HG02642 (cell line): Measurements from ENCODE around the gene NARS2.
"Not testable (repeated sequence)": the region's sequence is repeated elsewhere in the genome, so short reads cannot be mapped to it uniquely, and the experiment has no call there.

Experiments used
- ATAC-seq: cut with Tn5 transposase; IDR thresholded peaks from one replicate; pipeline ENCODE4 v1.9.1; 2021; ENCODE audit warnings: mild to moderate bottlenecking; ENCODE audit not compliant: unreplicated experiment, poor library complexity

Gene NARS2

DNA sequence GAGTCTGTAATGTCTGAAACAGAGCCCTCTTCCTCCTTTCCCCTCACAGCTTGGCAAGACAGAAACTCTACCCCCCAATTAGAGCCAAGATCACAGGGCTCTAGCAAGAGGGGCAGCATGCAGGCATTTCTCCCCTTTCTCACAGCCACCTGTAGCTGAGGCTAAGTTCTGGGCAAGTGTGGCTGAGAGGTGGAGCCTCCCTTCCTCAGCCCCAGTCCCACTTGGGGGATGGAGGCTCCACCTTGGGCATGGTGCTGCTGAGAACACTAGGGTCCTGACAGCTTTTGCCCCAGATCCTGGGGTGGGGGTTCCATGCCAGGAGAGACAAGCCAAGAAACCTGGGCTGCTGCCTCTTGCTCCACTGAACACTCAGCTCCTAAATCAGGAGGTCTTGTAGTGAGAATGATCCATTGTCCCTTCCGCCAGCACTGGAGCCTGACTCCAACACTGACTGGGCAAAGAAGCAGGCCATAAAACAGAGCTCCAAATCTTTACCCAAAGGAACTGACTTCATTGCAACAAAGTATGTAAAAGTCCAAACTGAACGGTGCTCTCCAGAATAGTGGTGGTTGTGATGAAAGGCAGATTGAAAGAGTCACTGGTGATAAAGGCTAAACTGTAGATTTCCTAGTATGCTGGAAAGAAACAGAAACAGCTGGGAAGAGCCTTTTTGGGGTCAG lies 25.6 kb downstream of the NARS2 start:
- ATAC-seq = no peak

DNA sequence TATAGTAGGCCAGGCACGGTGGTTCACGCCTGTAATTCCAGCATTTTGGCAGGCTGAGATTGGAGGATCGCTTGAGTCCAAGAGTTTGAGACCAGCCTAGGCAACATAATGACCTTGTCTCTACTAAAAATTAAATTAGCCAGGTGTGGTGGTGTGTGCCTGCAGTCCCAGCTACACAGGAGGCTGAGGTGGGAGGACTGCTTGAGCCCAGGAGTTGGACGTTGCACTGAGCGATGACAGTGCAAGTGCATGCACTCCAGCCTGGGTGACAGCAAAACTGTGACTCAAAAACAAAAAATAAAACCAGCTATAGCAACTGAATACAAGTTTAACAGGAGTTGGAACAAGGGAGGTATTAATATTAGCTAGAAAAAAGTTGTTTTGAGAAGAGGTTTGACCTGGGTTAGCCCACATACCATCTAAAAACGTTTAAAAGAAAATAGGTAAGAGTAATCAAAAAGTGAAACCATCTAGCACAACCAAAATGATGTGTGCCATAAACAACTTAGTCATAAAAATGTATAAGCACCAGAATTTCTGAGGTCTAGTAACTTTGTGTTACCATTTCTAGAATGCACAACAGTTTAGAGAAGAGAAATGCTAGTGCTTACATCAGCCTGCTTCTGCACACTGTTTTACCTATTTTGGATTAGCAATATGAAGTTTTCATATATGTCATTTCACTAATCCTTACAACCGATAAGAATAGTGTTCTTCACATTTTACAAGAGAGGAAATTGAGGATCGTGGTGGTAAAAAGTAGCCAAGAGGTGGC lies 26.5 kb downstream of the NARS2 start:
- ATAC-seq = no peak

DNA sequence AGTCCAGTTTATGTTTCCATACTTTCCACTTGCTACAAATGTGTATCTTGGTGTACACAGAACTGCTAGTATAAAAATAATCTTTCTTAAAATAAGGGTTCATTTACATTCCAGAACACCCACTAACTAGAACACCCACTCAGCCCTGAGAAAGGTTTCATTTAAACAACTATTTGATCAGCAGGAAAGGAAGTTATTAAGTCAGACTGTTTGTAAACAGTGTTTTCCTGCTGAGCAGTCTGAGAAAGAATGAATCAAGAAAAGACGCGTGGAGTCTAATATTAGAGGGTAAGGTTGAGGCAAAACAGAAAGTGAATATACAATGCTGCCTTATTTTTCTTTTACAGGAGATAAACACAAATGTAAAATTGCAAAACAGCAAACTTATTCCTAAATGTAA lies 32.7 kb downstream of the NARS2 start:
- ATAC-seq = no peak

DNA sequence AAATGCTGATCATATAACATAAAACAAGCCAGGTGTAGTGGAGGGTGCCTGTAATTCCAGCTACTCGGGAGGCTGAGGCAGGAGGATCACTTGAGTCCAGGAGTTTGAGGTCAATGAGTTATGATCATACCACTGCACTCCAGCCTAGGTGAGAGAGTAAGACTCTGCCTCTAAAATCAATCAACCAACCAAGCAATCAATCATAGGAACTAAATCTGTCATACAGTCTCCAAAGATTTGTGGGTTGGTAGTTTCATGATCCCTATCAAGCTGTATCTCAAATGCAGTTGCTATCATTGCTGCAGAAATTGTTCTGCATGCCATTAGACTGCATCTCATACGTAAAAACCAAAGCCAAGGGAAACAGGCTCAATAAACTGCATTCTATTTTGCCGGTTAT lies 33.1 kb downstream of the NARS2 start:
- no peak for ATAC-seq

DNA sequence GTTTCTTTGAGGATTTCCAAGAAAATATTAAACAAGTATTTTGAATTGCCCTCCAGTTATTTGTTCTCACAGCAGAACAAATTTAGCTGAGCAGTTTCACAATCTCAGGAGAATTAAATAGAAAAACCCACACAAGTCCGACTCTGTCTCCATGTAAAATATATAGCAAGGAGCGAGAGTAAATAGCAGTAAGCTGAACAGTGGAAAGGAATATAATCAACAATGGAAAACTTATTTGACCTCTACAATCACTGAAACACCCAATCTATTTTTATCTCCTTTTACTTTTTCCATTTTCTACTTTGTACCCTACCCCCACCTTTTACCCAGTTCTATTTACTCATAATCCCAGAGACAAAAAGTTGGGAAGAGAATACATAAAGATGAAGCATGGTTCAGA lies 34.4 kb downstream of the NARS2 start:
- ATAC-seq = no peak

DNA sequence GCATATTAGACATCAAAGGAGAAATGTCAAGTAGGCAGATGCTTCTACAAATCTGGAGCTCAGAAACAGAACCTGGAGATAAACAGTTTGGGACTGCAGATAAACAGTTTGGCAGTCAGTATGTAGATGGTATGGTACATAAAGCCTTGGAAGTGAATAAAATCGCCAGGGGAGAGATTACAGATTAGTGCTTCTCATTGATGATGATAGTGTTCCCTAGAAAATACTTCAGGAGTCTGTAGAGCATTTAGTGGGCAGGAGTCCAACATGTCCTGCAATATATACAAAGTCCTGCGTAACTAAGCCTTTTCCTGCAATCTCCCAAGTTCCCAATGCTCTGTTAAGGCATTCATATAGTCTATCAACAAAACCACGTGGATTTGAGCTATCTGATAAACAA lies 35.2 kb downstream of the NARS2 start:
- no peak for ATAC-seq

DNA sequence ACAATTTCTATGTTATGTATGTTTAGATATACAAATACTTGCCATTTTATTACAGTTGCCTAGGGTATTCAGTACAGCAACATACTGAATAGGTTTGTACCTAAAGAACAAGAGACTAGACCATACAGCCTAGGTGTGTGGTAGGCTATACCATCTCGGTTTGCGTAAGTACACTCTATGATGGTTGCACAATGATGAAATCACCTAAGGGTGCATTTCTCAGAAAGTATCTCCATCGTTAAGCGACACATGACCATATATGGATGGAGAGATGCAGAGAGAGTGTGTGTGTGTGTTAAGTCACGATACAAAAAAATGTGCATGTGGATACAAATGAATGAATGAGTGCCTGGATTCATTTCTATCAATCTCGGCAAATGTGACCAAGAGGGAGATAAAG lies 37.7 kb downstream of the NARS2 start:
- ATAC-seq = no peak

DNA sequence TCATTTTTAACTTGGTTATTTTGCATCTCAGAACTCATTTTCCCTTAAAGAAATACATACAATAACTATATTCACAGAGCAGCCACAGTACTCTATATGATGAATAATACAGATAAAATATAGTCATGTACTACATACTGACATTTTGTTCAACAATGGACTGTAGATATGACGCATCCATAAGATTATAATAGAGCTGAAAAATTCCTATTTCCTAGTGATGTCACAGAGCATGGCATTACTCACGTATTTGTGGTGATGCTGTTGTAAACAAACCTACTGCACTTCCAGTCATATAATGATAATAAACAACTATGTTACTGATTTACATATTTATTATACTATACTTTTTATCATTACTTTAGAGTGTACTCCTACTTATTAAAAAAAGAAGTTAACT lies 38.7 kb downstream of the NARS2 start:
- no peak for ATAC-seq

DNA sequence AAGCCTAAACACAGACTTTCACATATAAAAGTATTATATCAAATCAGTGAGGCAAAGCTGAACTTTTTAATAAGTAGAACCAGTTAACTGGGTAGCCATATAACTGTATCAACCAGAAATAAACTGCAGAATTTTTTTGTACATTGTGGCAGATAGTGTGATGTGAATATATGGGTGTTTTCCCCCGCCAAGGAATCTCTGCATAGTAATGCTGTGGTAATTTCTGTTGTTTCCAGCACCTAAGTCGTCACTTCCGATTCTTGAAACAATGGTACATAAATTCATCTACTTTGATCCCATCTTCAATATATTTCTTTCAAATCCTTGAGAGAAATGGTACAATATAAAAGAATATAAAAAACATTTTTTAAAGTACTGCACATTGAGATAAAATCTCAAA lies 39.6 kb downstream of the NARS2 start:
- ATAC-seq = no peak

DNA sequence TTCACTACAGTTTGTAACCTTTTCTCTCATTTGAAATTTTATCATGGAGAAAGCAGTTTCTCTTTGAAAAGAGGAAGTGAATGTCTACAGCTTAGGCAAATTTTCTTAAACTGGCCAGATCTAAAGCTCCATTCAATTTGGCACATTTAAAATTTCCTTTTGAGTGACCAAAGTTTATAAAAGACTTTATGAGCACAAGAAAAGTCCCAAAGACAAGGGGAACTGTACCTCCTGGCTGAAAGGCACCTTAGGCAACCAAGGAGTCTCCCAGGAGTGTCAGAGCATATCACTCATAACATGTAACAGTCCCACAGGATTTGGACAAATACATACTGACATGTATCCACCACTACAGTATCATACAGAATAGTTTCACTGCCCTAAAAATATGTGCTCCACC lies 41.3 kb downstream of the NARS2 start:
- ATAC-seq = peak; percentile 68

DNA sequence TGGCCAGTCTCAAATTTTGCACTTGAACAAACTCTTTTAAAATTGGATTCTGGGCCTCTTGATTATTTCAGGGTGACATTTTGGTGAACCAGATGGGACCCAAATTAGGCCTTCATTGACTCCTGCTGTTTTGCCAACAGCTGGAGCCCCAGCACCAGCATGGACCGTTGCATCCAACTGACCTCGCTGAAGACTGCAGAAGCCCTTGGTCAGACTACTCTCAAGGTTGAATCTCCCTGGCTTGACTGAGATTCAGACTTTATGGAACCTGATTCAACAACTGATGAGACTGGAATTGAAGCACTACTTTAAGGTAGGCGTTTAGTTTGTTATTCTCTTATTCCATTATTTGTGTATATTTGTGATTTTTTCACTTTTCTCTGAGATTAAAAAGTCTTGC lies 41.7 kb downstream of the NARS2 start:
- ATAC-seq = peak; percentile 38

DNA sequence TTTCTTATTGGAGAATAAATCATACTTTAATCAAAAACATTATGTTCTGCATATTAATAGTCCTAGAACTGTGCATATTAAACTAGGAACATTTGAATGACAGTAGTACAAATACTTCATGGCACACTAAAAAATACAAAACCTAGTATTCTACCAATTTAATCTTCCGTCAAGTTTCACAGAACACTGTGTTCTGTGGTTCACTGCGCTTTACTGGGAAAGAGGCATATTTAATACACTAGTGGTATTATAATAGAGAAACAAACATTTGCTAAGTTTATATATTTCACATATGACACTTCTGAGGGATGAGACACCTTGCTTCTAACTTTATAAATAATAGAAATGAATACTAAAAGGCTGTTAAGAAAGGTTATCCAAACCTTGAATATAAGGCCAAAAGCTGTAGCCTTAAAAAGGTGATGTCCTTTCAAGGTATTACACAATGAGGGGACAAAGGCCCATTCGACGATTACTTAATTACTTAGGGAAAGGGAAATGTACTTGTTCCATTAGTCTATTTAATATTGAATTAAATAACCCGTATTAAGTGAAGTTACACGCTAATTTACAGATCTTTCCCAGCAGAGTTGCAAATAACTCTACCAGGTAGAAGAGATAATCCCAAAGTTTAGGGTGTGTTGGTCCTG lies 48.0 kb downstream of the NARS2 start:
- no peak for ATAC-seq

DNA sequence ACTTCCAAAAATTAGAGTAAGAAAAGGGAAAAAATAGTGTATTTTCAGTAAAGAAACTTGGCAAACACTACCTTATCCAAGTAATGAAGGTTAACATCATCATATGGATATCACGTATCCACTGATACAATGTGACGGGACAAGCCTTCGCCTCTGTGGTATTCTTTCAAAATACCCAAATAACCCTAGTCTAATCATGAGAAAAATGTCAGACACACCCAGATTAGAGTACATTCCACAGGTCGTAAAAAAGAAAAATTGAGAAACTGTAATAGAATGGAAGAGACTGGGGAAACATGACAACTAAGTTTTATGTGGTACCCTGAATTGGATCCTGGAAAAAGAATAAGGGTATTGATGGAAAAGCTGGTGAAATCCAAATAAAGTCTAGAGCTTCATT lies 48.9 kb downstream of the NARS2 start:
- no peak for ATAC-seq

DNA sequence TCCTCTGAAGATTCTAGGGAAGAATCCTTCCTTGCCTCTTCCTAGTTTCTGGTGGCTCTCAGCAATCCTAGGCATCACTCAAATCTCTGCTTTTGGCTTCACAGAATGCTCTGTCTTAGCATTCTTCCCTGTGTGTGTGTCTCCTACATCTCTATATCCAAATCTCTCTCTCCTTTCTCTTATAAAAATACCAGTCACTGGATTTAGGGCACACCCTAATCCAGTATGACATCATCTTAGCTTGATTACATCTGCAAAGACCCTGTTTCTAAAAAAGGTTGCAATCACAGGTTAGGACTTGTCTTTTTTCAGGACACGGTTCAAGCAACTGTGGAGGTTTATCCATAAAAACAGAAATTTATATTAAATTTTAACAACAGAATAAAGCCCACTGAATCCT lies 54.4 kb downstream of the NARS2 start:
- ATAC-seq = no peak

DNA sequence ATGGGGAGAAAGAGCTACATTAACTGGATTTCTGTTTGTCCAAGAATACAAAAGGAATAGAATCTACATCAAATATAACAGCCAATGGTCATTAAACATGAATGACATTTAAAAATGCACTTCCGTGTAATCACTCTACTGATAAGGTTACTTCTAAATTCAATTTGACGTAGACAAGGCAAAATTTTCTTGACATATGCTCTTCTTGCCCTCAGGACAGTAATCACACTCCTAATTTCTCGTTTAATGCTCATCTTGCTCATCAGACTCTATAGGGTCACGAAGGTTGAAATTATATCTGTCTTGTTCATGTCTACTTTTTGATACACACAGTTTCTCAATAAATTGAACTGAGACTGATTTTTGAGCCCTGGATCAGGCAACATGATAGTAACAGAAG lies 58.4 kb downstream of the NARS2 start:
- no peak for ATAC-seq

DNA sequence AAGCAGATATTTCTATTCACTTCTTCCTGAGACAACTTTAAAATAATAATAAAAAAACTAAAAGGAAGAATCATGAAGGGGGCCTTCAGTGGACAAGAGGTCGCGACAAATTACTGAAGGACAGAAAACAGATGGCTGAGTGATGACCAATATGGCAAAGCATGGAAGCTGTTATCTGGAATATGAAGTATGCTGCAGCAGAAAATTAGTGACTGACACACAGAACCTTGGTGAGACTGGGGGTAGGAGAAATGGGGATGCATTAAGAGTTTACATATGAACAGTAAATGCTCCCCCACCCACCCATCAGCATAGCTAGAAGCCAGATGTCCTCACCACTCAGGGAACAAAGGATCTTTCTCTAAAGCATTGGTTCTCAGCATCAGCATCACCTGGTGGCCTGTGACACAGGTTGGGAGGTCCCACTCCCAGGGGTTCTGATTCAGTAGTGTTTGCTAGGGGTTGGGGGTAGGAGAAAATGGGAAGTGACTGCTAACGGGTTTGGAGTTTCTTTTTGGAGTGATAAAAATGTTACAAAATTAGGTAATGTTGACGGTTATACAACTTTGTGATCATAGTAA lies 59.7 kb downstream of the NARS2 start:
- no peak for ATAC-seq

DNA sequence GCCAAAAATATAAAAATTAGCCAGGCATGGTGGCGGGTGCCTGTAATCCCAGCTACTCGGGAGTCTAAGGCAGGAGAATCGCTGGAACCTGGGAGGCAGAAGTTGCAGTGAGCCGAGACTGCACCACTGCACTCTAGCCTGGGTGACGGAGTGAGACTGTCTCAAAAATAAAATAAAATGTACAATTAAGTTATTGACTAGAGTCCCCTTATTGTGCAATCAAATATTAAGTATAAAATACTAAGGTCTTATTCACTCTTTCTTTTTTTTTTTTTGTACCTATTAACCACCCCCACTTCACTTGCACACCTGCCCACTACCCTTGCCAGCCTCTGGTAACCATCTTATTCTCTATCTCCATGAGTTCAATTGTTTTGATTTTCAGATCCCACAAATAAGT lies 61.6 kb downstream of the NARS2 start:
- not testable (repeated sequence) for ATAC-seq

DNA sequence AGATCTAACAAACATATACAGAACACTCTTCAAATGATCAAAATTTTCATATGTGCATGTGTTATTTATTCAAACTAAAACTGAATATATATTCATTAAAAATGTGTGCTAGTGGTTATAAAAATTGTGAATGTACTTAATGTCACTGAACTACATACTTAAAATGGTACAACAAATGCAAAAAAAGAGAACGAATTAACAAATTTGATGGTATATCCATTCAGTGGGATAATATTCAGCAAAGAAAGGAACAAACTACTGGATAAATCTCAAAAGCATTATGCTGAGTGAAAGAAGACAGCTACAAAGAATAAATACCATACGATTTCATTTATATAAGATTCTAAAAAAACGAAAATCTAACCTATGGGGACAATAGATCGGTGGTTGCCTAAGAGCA lies 64.1 kb downstream of the NARS2 start:
- ATAC-seq = no peak

DNA sequence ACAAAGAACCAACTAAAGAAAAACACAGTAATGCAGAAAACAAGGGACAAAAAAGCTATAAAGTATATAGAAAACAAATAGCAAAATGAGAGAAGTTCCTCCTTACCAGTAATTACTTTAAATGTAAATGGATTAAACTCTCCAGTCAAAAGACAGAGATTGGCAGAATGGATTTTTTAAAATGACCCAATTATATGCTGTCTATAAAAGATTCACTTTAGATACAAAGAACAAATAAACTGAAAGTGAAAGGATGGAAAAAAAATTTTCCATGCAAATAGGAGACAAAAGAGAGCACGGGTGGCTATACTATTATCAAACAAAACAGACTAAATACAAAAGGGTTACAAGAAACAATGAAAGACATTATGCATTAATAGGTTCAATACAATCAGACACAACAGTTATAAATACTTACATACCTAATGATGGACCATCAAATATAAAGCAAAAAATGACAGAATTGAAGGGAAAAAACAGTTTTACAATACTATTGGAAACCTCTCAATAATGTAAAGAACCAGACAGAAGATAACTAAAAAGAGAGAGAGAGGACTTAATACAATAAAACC lies 64.6 kb downstream of the NARS2 start:
- no peak for ATAC-seq

DNA sequence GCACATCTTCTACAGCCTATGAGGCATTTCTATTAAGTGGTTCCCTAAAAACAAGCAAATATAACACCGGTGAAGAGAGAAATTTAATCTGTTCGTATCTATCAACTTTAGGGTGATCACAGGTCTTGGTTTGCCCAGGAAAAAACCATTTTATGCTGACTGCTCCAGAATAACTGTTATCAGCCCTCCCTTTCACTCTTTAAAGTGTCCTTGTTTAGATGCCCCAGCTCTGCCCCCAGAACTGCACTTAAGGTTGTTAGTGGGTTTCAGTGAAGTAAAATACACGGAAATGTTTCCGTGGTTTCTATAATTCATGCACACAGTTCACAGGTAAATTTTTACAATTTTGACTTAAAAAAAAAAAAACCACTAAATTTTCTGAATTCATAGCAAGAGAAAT lies 70.0 kb downstream of the NARS2 start:
- ATAC-seq = no peak

DNA sequence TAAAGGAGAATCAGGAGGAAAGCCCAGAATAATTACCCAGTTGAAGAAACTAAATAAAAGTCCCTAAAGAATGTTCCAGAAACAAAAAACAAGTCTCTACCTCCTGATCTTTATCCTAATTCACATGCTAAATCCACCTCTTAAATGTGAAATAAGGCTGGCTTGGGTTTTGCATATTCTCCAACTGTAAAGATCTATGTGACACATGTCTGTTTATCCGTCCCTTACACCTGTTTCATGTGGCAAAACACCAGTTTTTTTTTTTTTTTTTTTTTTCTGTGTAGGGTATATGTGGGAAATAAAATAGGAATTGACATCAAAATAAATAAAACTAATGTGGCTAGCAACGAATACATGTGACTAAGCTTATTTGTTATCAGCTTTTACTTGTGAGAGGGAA lies 70.5 kb downstream of the NARS2 start:
- no peak for ATAC-seq
